C4-2B (cell line): ENCODE results near the gene TACR3.
"Not testable (repeated sequence)": the region's sequence is repeated elsewhere in the genome, so short reads cannot be mapped to it uniquely, and the experiment has no call there.

Source experiments
- H3K27ac ChIP-seq: fragments of 450-650 bp; 2 replicates; pipeline ENCODE4 v1.5.1; 2017
- CTCF ChIP-seq: fragments of 450-650 bp; conservative IDR thresholded peaks from 2 replicates; pipeline ENCODE4 v1.5.1; 2017; ENCODE audit warnings: mild to moderate bottlenecking
- ZFX ChIP-seq: fragments of 450-650 bp; IDR thresholded peaks from 2 replicates; pipeline ENCODE4 v1.6.1; 2017

The TACR3 gene

GRCh38 chr4:103719830-103720207 is at the start of gene TACR3:
TSS of gene TACR3 (minus strand) at chr4:103719985. CDS start at chr4:103719675, 310 bp downstream.
- no peak for TF ChIP-seq CTCF
- TF ChIP-seq ZFX, result no peak
- no peak within 1 kb of the TSS for H3K27ac ChIP-seq

GRCh38 chr4:103757631-103758030 is 37.8 kb upstream of the TACR3 start:
- TF ChIP-seq ZFX (no peak), CTCF (no peak)
- no peak overlapping the region for H3K27ac ChIP-seq

- H3K27ac ChIP-seq, result no peak overlapping the region
- TF ChIP-seq ZFX (no peak), CTCF (no peak)
Measured at GRCh38 chr4:103756741-103757140, 37.0 kb upstream of the TACR3 start.

GRCh38 chr4:103754844-103755243 is 35.1 kb upstream of the TACR3 start:
- H3K27ac ChIP-seq, result peak overlapping the region; percentile 42; the same call in 1 of the 2 replicates
- TF ChIP-seq CTCF, result no peak
- no peak for TF ChIP-seq ZFX

- TF ChIP-seq CTCF (no peak), ZFX (no peak)
Measured at GRCh38 chr4:103753868-103754653, 34.3 kb upstream of the TACR3 start.

GRCh38 chr4:103723150-103723549 is 3.4 kb upstream of the TACR3 start:
- not testable (repeated sequence) for H3K27ac ChIP-seq

More at GRCh38 chr4:103753868-103754653, 34.3 kb upstream of the TACR3 start:
- H3K27ac ChIP-seq, result peak overlapping the region; percentile 42; the same call in 1 of the 2 replicates

GRCh38 chr4:103721251-103721650 is 1.5 kb upstream of the TACR3 start:
- H3K27ac ChIP-seq, result no peak overlapping the region
- TF ChIP-seq CTCF (no peak), ZFX (no peak)

- H3K27ac ChIP-seq, result no peak overlapping the region
- TF ChIP-seq ZFX, result no peak
Measured at GRCh38 chr4:103720661-103721060, 876 bp upstream of the TACR3 start.
